Natural killer cell treated with Interleukin-12 subunit alpha and Interleukin-12 subunit beta and Interleukin-15 and Interleukin-18, amount 100 ng/mL, for 72 hours (primary cell): Measurements from ENCODE around the gene PKN3. TPM values are rescaled to one million over a fixed set of nuclear protein-coding genes. Genes with fewer than 3 reads are reported as not detected.

Experiments used
- ATAC-seq, 2 donors: fragments of 150-1000 bp; cut with Tn5 transposase in 1 of 2; sonication (Bioruptor Pico), chemical (Tn5 transposase) in 1 of 2; 2 replicates each; pipeline ENCODE4 v1.10.0; 2021
- DNase-seq: peaks from one replicate; pipeline ENCODE4 v3.0.0; 2022; ENCODE audit warnings: low spot score
- H3K27ac Mint-ChIP-seq, 2 donors: 1 replicate in 1 of 2; 2 replicates in 1 of 2; pipeline ENCODE4 v1.8.0; 2022; ENCODE audit warnings: mixed read lengths in 2 of 2, mild to moderate bottlenecking in 1 of 2, moderate library complexity in 1 of 2
- H3K27me3 Mint-ChIP-seq, 2 donors: 1 replicate in 1 of 2; 2 replicates in 1 of 2; pipeline ENCODE4 v1.8.0; 2022; ENCODE audit warnings: mixed read lengths in 2 of 2
- H3K36me3 Mint-ChIP-seq: one replicate; pipeline ENCODE4 v1.8.0; 2022; ENCODE audit warnings: mixed read lengths
- H3K4me1 Mint-ChIP-seq, 2 donors: 1 replicate in 1 of 2; 2 replicates in 1 of 2; pipeline ENCODE4 v1.8.0; 2022; ENCODE audit warnings: low read depth in 2 of 2, mixed read lengths in 2 of 2, mild to moderate bottlenecking in 1 of 2
- H3K4me3 Mint-ChIP-seq: one replicate; pipeline ENCODE4 v1.8.0; 2022; ENCODE audit warnings: mixed read lengths
- H3K9me3 Mint-ChIP-seq: 2 replicates; pipeline ENCODE4 v1.8.0; 2022; ENCODE audit warnings: mixed read lengths
- total RNA-seq, 2 donors: library from RNA; stranded (reverse); gene quantifications; one replicate each; pipeline ENCODE4 v1.2.3, GENCODE V29; 2022

Gene PKN3
- total RNA-seq, 2 donors from 2014 or later: 7.0 to 8.0 TPM

- H3K27ac Mint-ChIP-seq: no peak overlapping the region
- H3K9me3 Mint-ChIP-seq: no peaks in the 10 kb centered on the region
- DNase-seq: no peak
- H3K4me1 Mint-ChIP-seq: peaks cover 15 to 24% of the 10 kb centered on the region in 2 donors
- H3K27me3 Mint-ChIP-seq: no peaks in the 10 kb centered on the region
- peak in 1 of 2 donors; percentile 35 for ATAC-seq
- H3K36me3 Mint-ChIP-seq: no peaks in the 10 kb centered on the region
- no peak overlapping the region for H3K4me3 Mint-ChIP-seq
These were observed 62.1 kb downstream of the PKN3 start for GRCh38 chr9:128764361-128764760.

- no peaks in the 10 kb centered on the region for H3K9me3 Mint-ChIP-seq
- DNase-seq (no peak), ATAC-seq (no peak)
- no peaks in the 10 kb centered on the region for H3K36me3 Mint-ChIP-seq
- no peaks in the 10 kb centered on the region for H3K27me3 Mint-ChIP-seq
- peaks cover 27 to 32% of the 10 kb centered on the region in 2 donors for H3K4me1 Mint-ChIP-seq
- no peak overlapping the region for H3K27ac Mint-ChIP-seq
- H3K4me3 Mint-ChIP-seq: no peak overlapping the region
These were observed 63.2 kb downstream of the PKN3 start for GRCh38 chr9:128765499-128765898.

- peaks cover 25 to 34% of the 10 kb centered on the region in 2 donors for H3K4me1 Mint-ChIP-seq
- H3K27ac Mint-ChIP-seq: peak overlapping the region in 1 of 2 donors; percentile 26
- H3K9me3 Mint-ChIP-seq: no peaks in the 10 kb centered on the region
- no peak overlapping the region for H3K4me3 Mint-ChIP-seq
- no peaks in the 10 kb centered on the region for H3K36me3 Mint-ChIP-seq
- H3K27me3 Mint-ChIP-seq: no peaks in the 10 kb centered on the region
- ATAC-seq (no peak), DNase-seq (no peak)
These were observed 66.3 kb downstream of the PKN3 start for GRCh38 chr9:128768606-128769005.

Other genes with a start within 250 kb of the PKN3 start
- 10 to 100 TPM; 55.4 to 95.2 TPM for gene ODF2, start 246.5 kb upstream of the PKN3 start, total RNA-seq
- gene GLE1, start 197.8 kb upstream of the PKN3 start, total RNA-seq: 10 to 100 TPM; 40.6 to 41.9 TPM
- 100 to 1,000 TPM; 243 to 260 TPM for gene SPTAN1, start 149.9 kb upstream of the PKN3 start, total RNA-seq
- gene DYNC2I2, start 45.7 kb upstream of the PKN3 start, total RNA-seq: 10 to 100 TPM; 23.7 to 62.6 TPM
- gene SET, start 13.3 kb upstream of the PKN3 start, total RNA-seq: 100 to 1,000 TPM; 495 to 800 TPM
- gene ZDHHC12, start 21.6 kb downstream of the PKN3 start, total RNA-seq: 10 to 100 TPM; 56.3 to 72.3 TPM
- 10 to 100 TPM; 21.5 to 22.4 TPM for gene ZER1, start 69.4 kb downstream of the PKN3 start, total RNA-seq
- gene TBC1D13, start 84.8 kb downstream of the PKN3 start, total RNA-seq: 10 to 100 TPM; 25.9 to 33.4 TPM
- gene ENDOG, start 116.0 kb downstream of the PKN3 start, total RNA-seq: 10 to 100 TPM; 18.4 to 23.7 TPM
- 100 to 1,000 TPM in 1 of 2 donors, 10 to 100 TPM in 1; 89.5 to 152 TPM for gene SPOUT1, start 127.3 kb downstream of the PKN3 start, total RNA-seq
- 10 to 100 TPM in 1 of 2 donors, 1 to 10 TPM in 1; 6.7 to 19.9 TPM for gene KYAT1, start 179.4 kb downstream of the PKN3 start, total RNA-seq
- 10 to 100 TPM; 25.6 to 28.2 TPM for gene LRRC8A, start 179.6 kb downstream of the PKN3 start, total RNA-seq
- gene PHYHD1, start 218.5 kb downstream of the PKN3 start, total RNA-seq: 1 to 10 TPM in 1 of 2 donors, under 1 TPM in 1; 0.24 to 1.1 TPM
- 10 to 100 TPM in 1 of 2 donors, 1 to 10 TPM in 1; 8.7 to 11.5 TPM for gene DOLK, start 245.1 kb downstream of the PKN3 start, total RNA-seq
- 100 to 1,000 TPM; 103 to 143 TPM for gene NUP188, start 245.2 kb downstream of the PKN3 start, total RNA-seq